ENCODE measurements around the gene FRMD1.

- no peak for TF ChIP-seq GABPA (IDR thresholded peaks at IDR 0.05; ENCODE audit: borderline replicate concordance, insufficient read depth, low read length)
- TF ChIP-seq TCF12 (IDR thresholded peaks at IDR 0.05; ENCODE audit: low read depth, low read length): no peak
- TF ChIP-seq EP300 (IDR thresholded peaks at IDR 0.05; ENCODE audit: borderline replicate concordance in 1 of 2, low read depth in 2 of 2, low read length in 2 of 2): no peak
- TF ChIP-seq SP2 (IDR thresholded peaks at IDR 0.05; ENCODE audit: low read length): no peak
- no peak for TF ChIP-seq ZNF274 (IDR thresholded peaks at IDR 0.05; ENCODE audit: borderline replicate concordance, extremely low read depth, low read length)
- no peak for TF ChIP-seq CTCF (IDR thresholded peaks at IDR 0.05; ENCODE audit: control extremely low read depth in 1 of 3, insufficient read depth in 1 of 3, low read depth in 1 of 3, low read length in 3 of 3)
- no peak for TF ChIP-seq RNF2 (IDR thresholded peaks at IDR 0.05; ENCODE audit: borderline replicate concordance, low read depth, low read length, missing control alignments, poor library complexity, severe bottlenecking)
- no peak for TF ChIP-seq TAF1 (IDR thresholded peaks at IDR 0.05; ENCODE audit: low read depth, low read length)
- no peak for TF ChIP-seq USF2 (IDR thresholded peaks at IDR 0.05; ENCODE audit: low read length)
- no peak for TF ChIP-seq SUZ12 (IDR thresholded peaks at IDR 0.05; ENCODE audit: low read length)
- TF ChIP-seq POLR2A (IDR thresholded peaks at IDR 0.05; ENCODE audit: control extremely low read depth in 1 of 2, low read depth in 2 of 2, low read length in 2 of 2): no peak
- no peak for TF ChIP-seq POLR2AphosphoS5 (IDR thresholded peaks at IDR 0.05; ENCODE audit: low read depth, low read length)
Measured at GRCh38 chr6:168105813-168106632, 27.0 kb upstream of the FRMD1 start.
